Calu3 (cell line): ENCODE measurements around the gene APBB1IP. TPM values are rescaled to one million over a fixed set of nuclear protein-coding genes. Genes with fewer than 3 reads are reported as not detected.

Experiments
- BruUV-seq: library from RNA; stranded (reverse); fragments of 400-500 nt; replicated peaks from 2 replicates; lab custom pipeline; 2021; lab: Mats Ljungman, UMichigan
- CTCF ChIA-PET: fragments of 300-600 bp; sonication (Branson Sonifier 250); formaldehyde crosslinking; loops from one replicate; lab custom pipeline; 2022; ENCODE audit warnings: antibody characterized with exemption; lab: Charles Lee
- DNase-seq: peaks from one replicate; pipeline ENCODE4 v3.0.0; 2022
- H3K27ac Mint-ChIP-seq: one replicate; pipeline ENCODE4 v1.8.0; 2022; ENCODE audit warnings: mixed read lengths; ENCODE audit not compliant: unreplicated experiment
- H3K27me3 Mint-ChIP-seq: one replicate; pipeline ENCODE4 v1.8.0; 2022; ENCODE audit warnings: mixed read lengths; ENCODE audit not compliant: unreplicated experiment
- H3K36me3 Mint-ChIP-seq: one replicate; pipeline ENCODE4 v1.8.0; 2022; ENCODE audit warnings: mild to moderate bottlenecking, moderate library complexity, mixed read lengths; ENCODE audit not compliant: insufficient read depth, unreplicated experiment
- H3K4me1 Mint-ChIP-seq: one replicate; pipeline ENCODE4 v1.8.0; 2022; ENCODE audit warnings: mild to moderate bottlenecking, low read depth, mixed read lengths; ENCODE audit not compliant: unreplicated experiment
- H3K4me3 Mint-ChIP-seq: one replicate; pipeline ENCODE4 v1.8.0; 2022; ENCODE audit warnings: mild to moderate bottlenecking, low read depth, moderate library complexity, mixed read lengths; ENCODE audit not compliant: unreplicated experiment
- H3K9me3 Mint-ChIP-seq: one replicate; pipeline ENCODE4 v1.8.0; 2022; ENCODE audit warnings: low read depth, mixed read lengths; ENCODE audit not compliant: unreplicated experiment
- CTCF ChIP-seq: fragments of 200-600 bp; IDR thresholded peaks from one replicate; pipeline ENCODE4 v1.8.0; 2022; ENCODE audit warnings: antibody characterized with exemption; ENCODE audit not compliant: unreplicated experiment
- intact Hi-C: fragments of 100-400 bp; cut with micrococcal nuclease; formaldehyde crosslinking; loops from one replicate; pipeline ENCODE4 v1.10.0; 2022; ENCODE audit not compliant: unreplicated experiment
- total RNA-seq: library from RNA; stranded (reverse); gene quantifications from 2 replicates; pipeline ENCODE4 v1.2.3, GENCODE V29; 2022

Gene APBB1IP
- total RNA-seq, 1 experiment from 2014 or later = 1.5 TPM

- TF ChIP-seq CTCF = peak; percentile 65
- CTCF ChIA-PET = interaction anchor here (0.7 to 2.6 kb wide), 4 partner anchors 17 to 223 kb away, joined by 3 to 35 read pairs (median 4); no protein-coding TSS in a partner anchor
- no peaks in the 10 kb centered on the region for H3K36me3 Mint-ChIP-seq
- BruUV-seq = no TSS peak
- H3K4me3 Mint-ChIP-seq = peak overlapping the region; percentile 6
- H3K27me3 Mint-ChIP-seq = no peaks in the 10 kb centered on the region
- peak; percentile 44 for DNase-seq
- no peaks in the 10 kb centered on the region for H3K9me3 Mint-ChIP-seq
- peaks cover 20% of the 10 kb centered on the region for H3K4me1 Mint-ChIP-seq
- H3K27ac Mint-ChIP-seq = no peak overlapping the region
- intact Hi-C loops = loop anchor here (1.0 to 5.0 kb wide), 4 partner anchors 222 to 831 kb away; no protein-coding TSS in a partner anchor
These were observed 118.9 kb downstream of the APBB1IP start for GRCh38 chr10:26556748-26557640.

GRCh38 chr10:26557641-26558014 is 119.5 kb downstream of the APBB1IP start:
- TF ChIP-seq CTCF = no peak
- Mint-ChIP-seq H3K27me3 (no peaks in the 10 kb centered on the region), H3K4me1 (peaks cover 20% of the 10 kb centered on the region), H3K27ac (no peak overlapping the region), H3K4me3 (peak overlapping the region; percentile 6), H3K36me3 (no peaks in the 10 kb centered on the region), H3K9me3 (no peaks in the 10 kb centered on the region)
- CTCF ChIA-PET = interaction anchor here (0.7 to 2.6 kb wide), 2 partner anchors 62 to 223 kb away, joined by 4 to 35 read pairs; no protein-coding TSS in a partner anchor
- BruUV-seq = no TSS peak
- intact Hi-C loops = loop anchor here (1.0 to 5.0 kb wide), 4 partner anchors 222 to 831 kb away; no protein-coding TSS in a partner anchor
- DNase-seq = no peak

- no peak for TF ChIP-seq CTCF
- Mint-ChIP-seq H3K36me3 (no peaks in the 10 kb centered on the region), H3K27me3 (no peaks in the 10 kb centered on the region), H3K4me3 (peak overlapping the region; percentile 60), H3K4me1 (no peaks in the 10 kb centered on the region), H3K27ac (no peak overlapping the region), H3K9me3 (no peaks in the 10 kb centered on the region)
- DNase-seq = peak; percentile 23
- intact Hi-C loops = no loop called here
- CTCF ChIA-PET = no interaction called here
- BruUV-seq = no TSS peak
These were observed 128.6 kb downstream of the APBB1IP start for GRCh38 chr10:26566525-26567350.

- TF ChIP-seq CTCF = no peak
- Mint-ChIP-seq H3K27ac (no peak overlapping the region), H3K4me3 (peak overlapping the region; percentile 60), H3K36me3 (no peaks in the 10 kb centered on the region), H3K9me3 (no peaks in the 10 kb centered on the region), H3K4me1 (no peaks in the 10 kb centered on the region), H3K27me3 (no peaks in the 10 kb centered on the region)
- no peak for DNase-seq
- BruUV-seq = no TSS peak
- intact Hi-C loops = no loop called here
- CTCF ChIA-PET = no interaction called here
These were observed 129.2 kb downstream of the APBB1IP start for GRCh38 chr10:26567351-26567721.
